ENCODE measurements around the gene GALNT8.

GALNT8 gene

GRCh38 chr12:4767186-4767585 is 47.0 kb downstream of the GALNT8 start:
- Histone ChIP-seq H3K27ac (no peak overlapping the region), H3K36me3 (peaks cover 11% of the 10 kb centered on the region), H3K27me3 (ENCODE audit: insufficient read depth, low read depth, severe bottlenecking) (no peaks in the 10 kb centered on the region), H3K9me3 (ENCODE audit: severe bottlenecking) (no peaks in the 10 kb centered on the region), H3K4me3 (ENCODE audit: low read depth, low read length) (no peak overlapping the region)
- TF ChIP-seq CTCF (IDR thresholded peaks at IDR 0.05; ENCODE audit: low read depth, low read length) = no peak
- DNase-seq = no peak

- Histone ChIP-seq H3K9me3 (ENCODE audit: severe bottlenecking) (no peaks in the 10 kb centered on the region), H3K27me3 (ENCODE audit: insufficient read depth, low read depth, severe bottlenecking) (no peaks in the 10 kb centered on the region), H3K4me3 (ENCODE audit: low read depth, low read length) (no peak overlapping the region), H3K36me3 (peaks cover 12% of the 10 kb centered on the region), H3K27ac (no peak overlapping the region)
- no peak for TF ChIP-seq CTCF (IDR thresholded peaks at IDR 0.05; ENCODE audit: low read depth, low read length)
- no peak for DNase-seq
Observed at GRCh38 chr12:4768341-4768740, 48.1 kb downstream of the GALNT8 start.

GRCh38 chr12:4769073-4769472 is 48.9 kb downstream of the GALNT8 start:
- Histone ChIP-seq H3K27ac (no peak overlapping the region), H3K36me3 (peaks cover 8% of the 10 kb centered on the region), H3K4me3 (ENCODE audit: low read depth, low read length) (no peak overlapping the region), H3K9me3 (ENCODE audit: severe bottlenecking) (no peaks in the 10 kb centered on the region), H3K27me3 (ENCODE audit: insufficient read depth, low read depth, severe bottlenecking) (no peaks in the 10 kb centered on the region)
- DNase-seq = no peak
- TF ChIP-seq CTCF (IDR thresholded peaks at IDR 0.05; ENCODE audit: low read depth, low read length) = no peak

- no peaks in the 10 kb centered on the region for H3K27me3 ChIP-seq (ENCODE audit: insufficient read depth, low read depth, severe bottlenecking)
Observed at GRCh38 chr12:4771172-4771959, 51.2 kb downstream of the GALNT8 start.

GRCh38 chr12:4771960-4772566 is 51.9 kb downstream of the GALNT8 start:
- Histone ChIP-seq H3K27ac (peak overlapping the region; percentile 41; the same call in 1 of the 2 replicates), H3K4me3 (ENCODE audit: low read depth, low read length) (no peak overlapping the region), H3K9me3 (ENCODE audit: severe bottlenecking) (no peaks in the 10 kb centered on the region), H3K36me3 (peaks cover 8% of the 10 kb centered on the region), H3K27me3 (ENCODE audit: insufficient read depth, low read depth, severe bottlenecking) (no peaks in the 10 kb centered on the region)
- no peak for TF ChIP-seq CTCF (IDR thresholded peaks at IDR 0.05; ENCODE audit: low read depth, low read length)
- no peak for DNase-seq

More at GRCh38 chr12:4771172-4771959, 51.2 kb downstream of the GALNT8 start:
- H3K9me3 ChIP-seq (ENCODE audit: severe bottlenecking) = no peaks in the 10 kb centered on the region
- TF ChIP-seq CTCF (IDR thresholded peaks at IDR 0.05; ENCODE audit: low read depth, low read length) = no peak
- peaks cover 8% of the 10 kb centered on the region for H3K36me3 ChIP-seq
- peak; percentile 31 for DNase-seq
- H3K27ac ChIP-seq = peak overlapping the region; percentile 41
- no peak overlapping the region for H3K4me3 ChIP-seq (ENCODE audit: low read depth, low read length)

Measured in WERI-Rb-1 (cell line).